HEK293 (cell line): ENCODE results near the gene NACA2.

Experiments used
- CTCF ChIA-PET: fragments of 350-600 bp; formaldehyde crosslinking; extraction: SDS; loops from one replicate; lab custom pipeline; 2021; ENCODE audit warnings: antibody characterized with exemption; lab: Yijun Ruan, JAX
- POLR2A ChIA-PET: fragments of 300-600 bp; formaldehyde crosslinking; extraction: SDS; loops from one replicate; lab custom pipeline; 2020; ENCODE audit warnings: antibody characterized with exemption, inconsistent platforms; lab: Yijun Ruan, JAX
- H3K27ac ChIP-seq: fragments of 200-500 bp; sonication (Bioruptor generic); 2 replicates; pipeline ENCODE4 v1.5.1; 2014; ENCODE audit warnings: low read depth, low read length, control low read depth, inconsistent platforms; ENCODE audit errors: extremely low read depth
- H3K36me3 ChIP-seq, 2 experiments: fragments of 200-500 bp in 1 of 2; sonication (Bioruptor generic) in 1 of 2; 1 replicate in 1 of 2; 2 replicates in 1 of 2; pipeline ENCODE4 v1.5.1; 2014 to 2017; ENCODE audit warnings: inconsistent platforms in 2 of 2, low read length in 2 of 2; ENCODE audit not compliant: control insufficient read depth in 2 of 2, insufficient read depth in 1 of 2
- H3K4me1 ChIP-seq: fragments of 200-500 bp; sonication (Bioruptor generic); 2 replicates; pipeline ENCODE4 v1.5.1; 2014; ENCODE audit warnings: mild to moderate bottlenecking, low read length, inconsistent platforms; ENCODE audit not compliant: control insufficient read depth, insufficient read depth
- H3K4me3 ChIP-seq: 2 replicates; pipeline ENCODE4 v1.5.1; 2011; ENCODE audit warnings: low read depth, mild to moderate bottlenecking, control low read depth, low read length, moderate library complexity
- H3K9me3 ChIP-seq: fragments of 200-500 bp; sonication (Bioruptor generic); 2 replicates; pipeline ENCODE4 v1.5.1; 2014; ENCODE audit warnings: low read depth, low read length, inconsistent platforms; ENCODE audit not compliant: control insufficient read depth, insufficient read depth
- EGR2 ChIP-seq: fragments of 450-650 bp; formaldehyde crosslinking; IDR thresholded peaks from 2 replicates; pipeline ENCODE4 v1.5.1; 2016; ENCODE audit warnings: low read depth, missing biosample characterization, missing genetic modification characterization
- KLF1 ChIP-seq: fragments of 450-650 bp; formaldehyde crosslinking; IDR thresholded peaks from 2 replicates; pipeline ENCODE4 v1.5.1; 2016; ENCODE audit warnings: missing biosample characterization, missing genetic modification characterization
- PRDM1 ChIP-seq: fragments of 450-650 bp; formaldehyde crosslinking; IDR thresholded peaks from 2 replicates; pipeline ENCODE4; 2016; ENCODE audit warnings: missing biosample characterization, missing genetic modification characterization
- SETDB1 ChIP-seq: IDR thresholded peaks from one replicate; pipeline ENCODE4 v1.6.1; 2017; ENCODE audit warnings: mild to moderate bottlenecking, low read length, moderate library complexity, mixed read lengths; ENCODE audit not compliant: insufficient read length
- YY2 ChIP-seq: fragments of 450-650 bp; formaldehyde crosslinking; IDR thresholded peaks from 2 replicates; pipeline ENCODE4 v1.5.1; 2016; ENCODE audit warnings: missing biosample characterization, missing genetic modification characterization
- ZNF2 ChIP-seq: fragments of 450-650 bp; formaldehyde crosslinking; IDR thresholded peaks from 2 replicates; pipeline ENCODE4 v1.5.1; 2016; ENCODE audit warnings: missing biosample characterization, missing genetic modification characterization
- ZNF354C ChIP-seq: fragments of 450-650 bp; formaldehyde crosslinking; IDR thresholded peaks from 2 replicates; pipeline ENCODE4 v1.5.1; 2016; ENCODE audit warnings: missing biosample characterization, missing genetic modification characterization, low read depth, borderline replicate concordance
- ZNF426 ChIP-seq: fragments of 450-650 bp; formaldehyde crosslinking; IDR thresholded peaks from 2 replicates; pipeline ENCODE4 v1.5.1; 2017; ENCODE audit warnings: missing biosample characterization, missing genetic modification characterization, mild to moderate bottlenecking, inconsistent platforms, moderate library complexity
- ZNF473 ChIP-seq: fragments of 450-650 bp; formaldehyde crosslinking; IDR thresholded peaks from 2 replicates; pipeline ENCODE4 v1.5.1; 2017; ENCODE audit warnings: missing biosample characterization, missing genetic modification characterization
- ZNF514 ChIP-seq: fragments of 450-650 bp; formaldehyde crosslinking; IDR thresholded peaks from 2 replicates; pipeline ENCODE4 v1.5.1; 2016; ENCODE audit warnings: missing biosample characterization, missing genetic modification characterization
- ZNF654 ChIP-seq: fragments of 450-650 bp; formaldehyde crosslinking; IDR thresholded peaks from 2 replicates; pipeline ENCODE4 v1.5.1; 2016; ENCODE audit warnings: low read depth, missing biosample characterization, missing genetic modification characterization
- ZNF658 ChIP-seq: fragments of 450-650 bp; formaldehyde crosslinking; IDR thresholded peaks from 2 replicates; pipeline ENCODE4; 2016; ENCODE audit warnings: missing biosample characterization, missing genetic modification characterization
- ZNF747 ChIP-seq: fragments of 450-650 bp; formaldehyde crosslinking; IDR thresholded peaks from 2 replicates; pipeline ENCODE4 v1.5.1; 2016; ENCODE audit warnings: missing biosample characterization, missing genetic modification characterization
- TF ChIP-seq, protein P1 (sequence below): fragments of 450-650 bp; formaldehyde crosslinking; IDR thresholded peaks from 2 replicates; pipeline ENCODE4 v1.5.1; 2016; ENCODE audit warnings: missing biosample characterization, missing genetic modification characterization
- TF ChIP-seq, protein P2 (sequence below): fragments of 450-650 bp; formaldehyde crosslinking; IDR thresholded peaks from 2 replicates; pipeline ENCODE4 v1.5.1; 2016; ENCODE audit warnings: missing biosample characterization, missing genetic modification characterization
- TF ChIP-seq, protein P3 (sequence below): fragments of 450-650 bp; formaldehyde crosslinking; IDR thresholded peaks from 2 replicates; pipeline ENCODE4; 2016; ENCODE audit warnings: missing biosample characterization, missing genetic modification characterization
- TF ChIP-seq, protein P4 (sequence below): fragments of 450-650 bp; IDR thresholded peaks from 2 replicates; pipeline ENCODE4 v1.5.1; 2018; ENCODE audit warnings: missing biosample characterization, mild to moderate bottlenecking, missing genetic modification characterization
- TF ChIP-seq, protein P5 (sequence below): sonication (generic); formaldehyde crosslinking; IDR thresholded peaks from 2 replicates; pipeline ENCODE4 v1.8.1; 2022; ENCODE audit warnings: mild to moderate bottlenecking, moderate library complexity, missing genetic modification reagents
- TF ChIP-seq, protein P6 (sequence below): fragments of 450-650 bp; formaldehyde crosslinking; IDR thresholded peaks from 2 replicates; pipeline ENCODE4 v1.5.1; 2016; ENCODE audit warnings: missing biosample characterization, missing genetic modification characterization
- TF ChIP-seq, protein P7 (sequence below): fragments of 450-650 bp; formaldehyde crosslinking; IDR thresholded peaks from 2 replicates; pipeline ENCODE4 v1.5.1; 2016; ENCODE audit warnings: missing biosample characterization, missing genetic modification characterization

The NACA2 gene

DNA sequence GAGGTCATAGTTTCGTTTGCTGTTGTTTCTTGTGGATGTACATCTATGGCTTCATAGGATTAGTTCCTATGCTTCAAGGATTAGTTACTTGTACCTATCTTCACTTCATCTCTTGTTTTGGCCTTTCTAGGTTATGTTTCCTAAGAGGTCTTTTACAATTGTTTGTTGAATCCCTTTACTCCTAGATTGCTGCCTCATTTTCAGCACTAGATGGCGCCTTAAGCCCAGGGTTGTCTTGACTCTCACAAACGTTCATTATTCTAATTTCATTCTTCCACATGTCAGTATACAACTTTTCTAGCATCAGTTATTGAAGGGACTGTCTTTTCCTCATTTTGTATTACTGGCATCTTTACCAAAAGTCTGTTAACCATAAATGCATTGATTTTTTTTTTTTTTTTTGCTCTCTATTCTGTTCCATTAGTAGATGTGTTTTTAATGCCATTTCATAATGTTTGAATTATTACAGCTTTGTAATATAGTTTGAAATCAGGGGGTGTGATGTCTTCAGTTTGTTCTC, 45.0 kb upstream of the NACA2 start:
- H3K36me3 ChIP-seq = no peaks in the 10 kb centered on the region
- CTCF ChIA-PET = interaction anchor here (0.6 to 3.3 kb wide), 39 partner anchors 9 to 1205 kb away, joined by 3 to 31 read pairs (median 4); no protein-coding TSS in a partner anchor
- no peak overlapping the region for H3K27ac ChIP-seq
- peak; percentile 95 for TF ChIP-seq ZNF654
- TF ChIP-seq, protein P1, sequence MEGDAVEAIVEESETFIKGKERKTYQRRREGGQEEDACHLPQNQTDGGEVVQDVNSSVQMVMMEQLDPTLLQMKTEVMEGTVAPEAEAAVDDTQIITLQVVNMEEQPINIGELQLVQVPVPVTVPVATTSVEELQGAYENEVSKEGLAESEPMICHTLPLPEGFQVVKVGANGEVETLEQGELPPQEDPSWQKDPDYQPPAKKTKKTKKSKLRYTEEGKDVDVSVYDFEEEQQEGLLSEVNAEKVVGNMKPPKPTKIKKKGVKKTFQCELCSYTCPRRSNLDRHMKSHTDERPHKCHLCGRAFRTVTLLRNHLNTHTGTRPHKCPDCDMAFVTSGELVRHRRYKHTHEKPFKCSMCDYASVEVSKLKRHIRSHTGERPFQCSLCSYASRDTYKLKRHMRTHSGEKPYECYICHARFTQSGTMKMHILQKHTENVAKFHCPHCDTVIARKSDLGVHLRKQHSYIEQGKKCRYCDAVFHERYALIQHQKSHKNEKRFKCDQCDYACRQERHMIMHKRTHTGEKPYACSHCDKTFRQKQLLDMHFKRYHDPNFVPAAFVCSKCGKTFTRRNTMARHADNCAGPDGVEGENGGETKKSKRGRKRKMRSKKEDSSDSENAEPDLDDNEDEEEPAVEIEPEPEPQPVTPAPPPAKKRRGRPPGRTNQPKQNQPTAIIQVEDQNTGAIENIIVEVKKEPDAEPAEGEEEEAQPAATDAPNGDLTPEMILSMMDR (tag by site-specific recombination) = peak; percentile 34; the same call in 1 of the 2 replicates
- TF ChIP-seq, protein P2, sequence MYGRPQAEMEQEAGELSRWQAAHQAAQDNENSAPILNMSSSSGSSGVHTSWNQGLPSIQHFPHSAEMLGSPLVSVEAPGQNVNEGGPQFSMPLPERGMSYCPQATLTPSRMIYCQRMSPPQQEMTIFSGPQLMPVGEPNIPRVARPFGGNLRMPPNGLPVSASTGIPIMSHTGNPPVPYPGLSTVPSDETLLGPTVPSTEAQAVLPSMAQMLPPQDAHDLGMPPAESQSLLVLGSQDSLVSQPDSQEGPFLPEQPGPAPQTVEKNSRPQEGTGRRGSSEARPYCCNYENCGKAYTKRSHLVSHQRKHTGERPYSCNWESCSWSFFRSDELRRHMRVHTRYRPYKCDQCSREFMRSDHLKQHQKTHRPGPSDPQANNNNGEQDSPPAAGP (tag by site-specific recombination) = no peak
- TF ChIP-seq ZNF426 = 0 out of 2 replicates have a peak, but pooled peaks have one; percentile 1
- TF ChIP-seq ZNF2 (tag by site-specific recombination) = peak; percentile 81
- H3K4me1 ChIP-seq = no peaks in the 10 kb centered on the region
- H3K9me3 ChIP-seq = no peaks in the 10 kb centered on the region; the same call in 1 of the 2 replicates
- no peak overlapping the region for H3K4me3 ChIP-seq
- POLR2A ChIA-PET = no interaction called here

DNA sequence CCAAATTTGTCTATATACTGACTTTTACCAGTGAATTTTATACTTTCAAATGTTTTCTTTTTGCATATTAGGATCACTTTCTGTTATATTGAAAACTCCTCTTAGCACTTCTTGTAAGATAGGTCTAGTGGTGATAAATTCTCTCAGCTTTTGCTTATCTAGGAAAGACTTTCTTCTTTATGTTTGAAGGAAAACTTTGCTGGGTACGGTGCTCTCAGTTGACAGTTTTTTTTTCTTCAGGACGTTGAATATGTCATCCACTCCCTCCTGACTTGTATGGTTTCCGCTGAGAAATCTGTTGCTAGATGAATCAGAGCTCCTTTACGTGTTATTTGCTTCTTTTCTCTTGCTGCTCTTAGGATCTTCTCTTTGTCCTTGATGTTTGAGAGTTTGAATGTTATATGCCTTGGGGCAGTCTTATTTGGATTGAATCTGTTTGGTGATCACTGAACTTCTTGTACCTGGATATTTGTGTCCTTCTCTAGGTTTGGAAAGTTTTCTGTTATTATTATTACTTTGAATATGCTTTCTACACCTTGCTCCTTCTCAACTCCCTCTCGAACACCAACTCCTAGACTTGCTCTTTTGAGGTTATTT, 44.0 kb upstream of the NACA2 start:
- POLR2A ChIA-PET = no interaction called here
- H3K4me3 ChIP-seq = no peak overlapping the region
- CTCF ChIA-PET = interaction anchor here (0.6 to 3.3 kb wide), 38 partner anchors 10 to 1153 kb away, joined by 3 to 31 read pairs (median 4); partner anchors contain the start of gene BRIP1
- H3K4me1 ChIP-seq = no peaks in the 10 kb centered on the region
- H3K36me3 ChIP-seq = no peaks in the 10 kb centered on the region
- TF ChIP-seq SETDB1 (peak; percentile 95), ZNF473 (tag by site-specific recombination) (no peak), ZNF514 (tag by site-specific recombination) (no peak), KLF1 (no peak), ZNF354C (tag by site-specific recombination) (no peak), PRDM1 (tag by site-specific recombination) (peak; percentile 68)
- TF ChIP-seq, protein P3, sequence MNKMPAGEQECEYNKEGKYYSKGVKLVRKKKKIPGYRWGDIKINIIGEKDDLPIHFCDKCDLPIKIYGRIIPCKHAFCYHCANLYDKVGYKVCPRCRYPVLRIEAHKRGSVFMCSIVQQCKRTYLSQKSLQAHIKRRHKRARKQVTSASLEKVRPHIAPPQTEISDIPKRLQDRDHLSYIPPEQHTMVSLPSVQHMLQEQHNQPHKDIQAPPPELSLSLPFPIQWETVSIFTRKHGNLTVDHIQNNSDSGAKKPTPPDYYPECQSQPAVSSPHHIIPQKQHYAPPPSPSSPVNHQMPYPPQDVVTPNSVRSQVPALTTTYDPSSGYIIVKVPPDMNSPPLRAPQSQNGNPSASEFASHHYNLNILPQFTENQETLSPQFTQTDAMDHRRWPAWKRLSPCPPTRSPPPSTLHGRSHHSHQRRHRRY = no peak
- TF ChIP-seq, protein P4, sequence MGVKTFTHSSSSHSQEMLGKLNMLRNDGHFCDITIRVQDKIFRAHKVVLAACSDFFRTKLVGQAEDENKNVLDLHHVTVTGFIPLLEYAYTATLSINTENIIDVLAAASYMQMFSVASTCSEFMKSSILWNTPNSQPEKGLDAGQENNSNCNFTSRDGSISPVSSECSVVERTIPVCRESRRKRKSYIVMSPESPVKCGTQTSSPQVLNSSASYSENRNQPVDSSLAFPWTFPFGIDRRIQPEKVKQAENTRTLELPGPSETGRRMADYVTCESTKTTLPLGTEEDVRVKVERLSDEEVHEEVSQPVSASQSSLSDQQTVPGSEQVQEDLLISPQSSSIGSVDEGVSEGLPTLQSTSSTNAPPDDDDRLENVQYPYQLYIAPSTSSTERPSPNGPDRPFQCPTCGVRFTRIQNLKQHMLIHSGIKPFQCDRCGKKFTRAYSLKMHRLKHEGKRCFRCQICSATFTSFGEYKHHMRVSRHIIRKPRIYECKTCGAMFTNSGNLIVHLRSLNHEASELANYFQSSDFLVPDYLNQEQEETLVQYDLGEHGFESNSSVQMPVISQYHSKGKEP (tag by site-specific recombination) = no peak
- TF ChIP-seq, all 188 proteins: peak for 2
- no peaks in the 10 kb centered on the region; the same call in 1 of the 2 replicates for H3K9me3 ChIP-seq
- no peak overlapping the region for H3K27ac ChIP-seq

DNA sequence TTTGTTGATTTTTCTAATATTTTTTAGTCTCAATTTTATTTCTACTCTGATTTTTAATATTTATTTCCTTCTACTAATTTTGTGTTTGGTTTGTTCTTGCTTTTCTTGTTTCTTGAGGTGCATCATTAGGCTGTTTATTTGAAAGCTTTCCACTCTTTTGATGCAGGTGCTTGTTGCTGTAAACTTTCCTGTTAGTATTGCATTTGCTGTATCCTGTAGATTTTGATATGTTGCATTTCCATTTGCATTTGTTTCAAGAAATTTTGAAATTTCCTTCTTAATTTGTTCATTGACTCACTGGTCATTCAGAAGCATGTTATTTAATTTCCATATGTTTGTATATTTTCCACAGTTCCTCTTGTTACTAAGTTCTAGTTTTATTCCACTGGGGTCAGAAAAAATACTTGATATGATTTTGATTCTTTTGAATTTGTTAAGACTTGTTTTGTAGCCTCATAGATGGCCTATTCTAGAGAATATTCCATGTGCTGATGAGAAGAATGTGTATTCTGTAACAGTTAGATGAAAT, 43.1 kb upstream of the NACA2 start:
- ChIA-PET POLR2A (no interaction called here), CTCF (interaction anchor here (0.7 to 3.2 kb wide), 8 partner anchors 12 to 476 kb away, joined by 3 to 28 read pairs (median 4); no protein-coding TSS in a partner anchor)
- Histone ChIP-seq H3K36me3 (no peaks in the 10 kb centered on the region), H3K27ac (no peak overlapping the region), H3K9me3 (no peaks in the 10 kb centered on the region; the same call in 1 of the 2 replicates), H3K4me3 (no peak overlapping the region), H3K4me1 (no peaks in the 10 kb centered on the region)
- TF ChIP-seq, protein P5, sequence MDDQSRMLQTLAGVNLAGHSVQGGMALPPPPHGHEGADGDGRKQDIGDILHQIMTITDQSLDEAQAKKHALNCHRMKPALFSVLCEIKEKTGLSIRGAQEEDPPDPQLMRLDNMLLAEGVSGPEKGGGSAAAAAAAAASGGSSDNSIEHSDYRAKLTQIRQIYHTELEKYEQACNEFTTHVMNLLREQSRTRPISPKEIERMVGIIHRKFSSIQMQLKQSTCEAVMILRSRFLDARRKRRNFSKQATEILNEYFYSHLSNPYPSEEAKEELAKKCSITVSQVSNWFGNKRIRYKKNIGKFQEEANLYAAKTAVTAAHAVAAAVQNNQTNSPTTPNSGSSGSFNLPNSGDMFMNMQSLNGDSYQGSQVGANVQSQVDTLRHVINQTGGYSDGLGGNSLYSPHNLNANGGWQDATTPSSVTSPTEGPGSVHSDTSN (CRISPR knock-in tag) = no peak
- TF ChIP-seq ZNF658 (tag by site-specific recombination) (no peak), ZNF426 (no peak), YY2 (tag by site-specific recombination) (no peak), EGR2 (tag by site-specific recombination) (no peak), ZNF747 (no peak)
- TF ChIP-seq, protein P6, sequence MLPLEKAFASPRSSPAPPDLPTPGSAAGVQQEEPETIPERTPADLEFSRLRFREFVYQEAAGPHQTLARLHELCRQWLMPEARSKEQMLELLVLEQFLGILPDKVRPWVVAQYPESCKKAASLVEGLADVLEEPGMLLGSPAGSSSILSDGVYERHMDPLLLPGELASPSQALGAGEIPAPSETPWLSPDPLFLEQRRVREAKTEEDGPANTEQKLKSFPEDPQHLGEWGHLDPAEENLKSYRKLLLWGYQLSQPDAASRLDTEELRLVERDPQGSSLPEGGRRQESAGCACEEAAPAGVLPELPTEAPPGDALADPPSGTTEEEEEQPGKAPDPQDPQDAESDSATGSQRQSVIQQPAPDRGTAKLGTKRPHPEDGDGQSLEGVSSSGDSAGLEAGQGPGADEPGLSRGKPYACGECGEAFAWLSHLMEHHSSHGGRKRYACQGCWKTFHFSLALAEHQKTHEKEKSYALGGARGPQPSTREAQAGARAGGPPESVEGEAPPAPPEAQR (tag by site-specific recombination) = no peak
- TF ChIP-seq, protein P7, sequence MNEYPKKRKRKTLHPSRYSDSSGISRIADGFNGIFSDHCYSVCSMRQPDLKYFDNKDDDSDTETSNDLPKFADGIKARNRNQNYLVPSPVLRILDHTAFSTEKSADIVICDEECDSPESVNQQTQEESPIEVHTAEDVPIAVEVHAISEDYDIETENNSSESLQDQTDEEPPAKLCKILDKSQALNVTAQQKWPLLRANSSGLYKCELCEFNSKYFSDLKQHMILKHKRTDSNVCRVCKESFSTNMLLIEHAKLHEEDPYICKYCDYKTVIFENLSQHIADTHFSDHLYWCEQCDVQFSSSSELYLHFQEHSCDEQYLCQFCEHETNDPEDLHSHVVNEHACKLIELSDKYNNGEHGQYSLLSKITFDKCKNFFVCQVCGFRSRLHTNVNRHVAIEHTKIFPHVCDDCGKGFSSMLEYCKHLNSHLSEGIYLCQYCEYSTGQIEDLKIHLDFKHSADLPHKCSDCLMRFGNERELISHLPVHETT (tag by site-specific recombination) = no peak
